ENCODE measurements around the gene ALPL.

The ALPL gene

DNA sequence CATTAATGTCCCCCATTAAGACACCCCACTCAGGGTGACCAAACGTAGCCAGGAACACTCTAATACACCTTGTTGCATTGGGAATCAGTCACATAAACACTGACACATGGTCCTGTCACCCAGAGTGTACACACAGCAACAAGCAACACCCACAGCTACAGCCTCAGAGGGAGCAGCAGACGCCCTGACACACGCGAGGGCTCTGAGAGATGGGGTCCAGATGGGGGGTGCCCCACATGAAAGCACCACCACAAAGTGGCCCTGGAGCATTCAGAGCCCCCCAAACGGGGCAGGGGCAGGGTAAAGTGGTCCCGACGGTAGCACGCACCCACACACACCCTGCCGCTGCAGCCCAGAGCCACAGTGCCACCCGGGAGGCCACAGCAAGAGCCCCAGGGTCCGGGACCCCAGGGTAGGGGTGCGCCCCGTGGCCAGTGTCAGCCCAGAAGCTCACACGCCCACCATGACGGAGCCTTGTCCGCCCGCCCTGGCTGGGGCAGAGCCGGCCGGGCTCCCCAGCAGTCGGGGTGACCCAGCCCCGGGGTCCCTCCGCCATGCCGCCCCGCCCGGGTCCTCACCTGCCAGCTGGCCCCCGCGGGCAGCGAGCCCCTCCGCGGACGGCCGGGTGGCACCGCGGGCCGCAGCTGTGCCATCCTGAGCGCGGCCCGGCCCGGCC lies 112.7 kb downstream of the ALPL start:
- no peak for DNase-seq

DNA sequence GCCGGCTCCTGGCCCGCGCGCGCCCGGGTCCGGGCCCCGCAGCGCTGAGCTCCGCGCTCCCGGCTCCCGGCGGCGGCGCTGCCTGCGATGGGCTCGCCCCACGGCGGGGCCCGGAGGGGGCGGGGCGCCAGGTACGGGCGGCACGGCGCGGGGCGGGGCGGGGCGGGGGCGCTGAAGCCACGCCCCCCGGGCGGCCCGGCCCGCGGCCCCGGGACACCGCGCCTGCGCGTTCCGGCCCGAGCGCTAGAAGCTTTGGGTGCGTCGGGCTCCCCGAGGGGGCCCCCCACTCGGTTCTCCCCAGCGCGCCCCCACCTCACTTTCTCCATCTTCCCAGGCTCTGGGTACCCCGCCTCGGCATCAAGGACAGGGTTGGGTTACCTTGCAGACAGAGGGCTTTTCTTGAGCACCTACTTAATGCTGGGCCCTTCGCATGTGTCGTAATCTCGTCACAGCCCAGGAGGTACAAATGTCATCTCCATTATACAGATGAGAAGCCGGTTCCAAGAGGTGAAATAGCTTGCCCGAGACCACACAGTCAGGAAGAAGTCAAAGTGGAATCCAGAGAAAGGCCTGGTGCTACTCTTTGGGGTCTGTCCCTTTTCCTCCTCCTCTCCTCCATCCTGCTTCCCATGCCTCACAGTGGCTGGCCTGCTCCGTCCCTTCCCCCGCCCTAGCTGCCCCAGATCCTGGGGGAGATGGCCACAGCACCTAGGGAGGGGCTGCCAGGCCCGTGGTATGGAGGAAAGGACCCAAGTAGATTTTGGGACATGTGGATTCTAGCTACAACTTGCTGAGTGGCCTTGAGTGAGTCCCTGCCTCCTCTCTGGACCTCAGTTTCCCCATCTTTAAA lies 113.5 kb downstream of the ALPL start:
- no peak for DNase-seq

DNA sequence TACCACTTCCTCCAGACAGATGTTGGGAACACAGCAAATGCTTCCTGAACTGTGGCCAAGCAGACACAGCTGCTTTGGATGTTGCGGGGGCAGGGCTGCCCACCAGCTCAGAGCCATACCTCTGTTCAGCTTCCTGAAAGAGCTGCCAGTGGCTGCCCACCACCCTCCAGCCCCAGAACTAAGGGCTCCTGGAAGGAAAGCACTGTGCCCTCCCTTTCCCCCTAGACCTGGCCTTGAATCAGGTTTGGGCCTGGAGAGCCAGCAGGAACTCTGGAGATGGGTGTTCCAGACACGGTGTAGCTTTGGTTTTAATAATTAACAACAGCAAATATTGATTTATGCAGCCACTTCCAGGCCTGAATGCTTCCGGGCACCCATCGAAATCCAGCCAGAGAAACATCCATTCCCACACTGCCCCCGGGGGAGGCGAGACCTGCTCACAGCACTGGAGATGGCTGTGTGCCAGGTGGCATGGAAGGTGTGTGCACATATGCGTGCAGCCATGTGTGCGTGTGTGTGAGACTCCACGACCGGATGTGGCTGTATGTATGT lies 114.3 kb downstream of the ALPL start:
- no peak for DNase-seq

DNA sequence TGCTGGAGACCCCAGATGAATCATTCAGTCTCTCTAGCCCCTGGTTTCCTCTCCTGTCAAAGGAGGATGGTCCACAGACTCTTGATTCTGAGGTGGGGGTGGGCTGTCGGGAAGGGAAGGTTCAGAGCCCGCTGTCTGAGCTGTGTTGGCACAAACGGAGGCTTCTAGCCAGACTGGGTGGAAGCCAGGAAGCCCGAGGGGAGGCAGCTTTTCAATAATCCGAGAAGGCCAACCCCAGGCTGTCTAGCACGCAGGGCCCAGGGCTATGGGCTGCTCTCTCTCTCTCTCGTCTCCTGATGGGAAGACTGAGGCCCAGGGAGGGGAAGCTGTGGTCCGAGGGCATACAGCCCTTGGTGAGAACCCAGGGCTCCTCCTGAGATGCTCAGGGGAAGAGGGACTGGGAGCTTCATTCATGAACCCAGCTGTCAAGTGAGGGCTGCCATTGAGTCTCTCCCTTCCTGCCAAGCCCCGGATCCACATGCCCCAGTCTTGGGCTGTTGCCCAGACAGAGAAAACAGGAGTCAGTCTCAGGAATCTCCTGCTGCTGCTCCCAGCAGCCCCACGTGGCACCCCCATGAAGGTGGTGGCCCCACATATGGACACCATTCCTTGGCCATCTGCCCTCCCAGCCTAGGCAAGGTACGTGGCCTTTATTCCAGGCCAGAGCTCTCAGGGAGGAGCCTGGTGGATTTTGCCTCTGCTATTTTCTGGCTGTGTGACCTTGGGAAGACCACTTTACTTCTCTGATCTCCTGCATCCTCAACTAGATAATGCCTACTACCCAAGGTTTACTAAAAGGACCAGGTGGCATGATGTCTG lies 115.6 kb downstream of the ALPL start:
- peak; percentile 42 for DNase-seq

DNA sequence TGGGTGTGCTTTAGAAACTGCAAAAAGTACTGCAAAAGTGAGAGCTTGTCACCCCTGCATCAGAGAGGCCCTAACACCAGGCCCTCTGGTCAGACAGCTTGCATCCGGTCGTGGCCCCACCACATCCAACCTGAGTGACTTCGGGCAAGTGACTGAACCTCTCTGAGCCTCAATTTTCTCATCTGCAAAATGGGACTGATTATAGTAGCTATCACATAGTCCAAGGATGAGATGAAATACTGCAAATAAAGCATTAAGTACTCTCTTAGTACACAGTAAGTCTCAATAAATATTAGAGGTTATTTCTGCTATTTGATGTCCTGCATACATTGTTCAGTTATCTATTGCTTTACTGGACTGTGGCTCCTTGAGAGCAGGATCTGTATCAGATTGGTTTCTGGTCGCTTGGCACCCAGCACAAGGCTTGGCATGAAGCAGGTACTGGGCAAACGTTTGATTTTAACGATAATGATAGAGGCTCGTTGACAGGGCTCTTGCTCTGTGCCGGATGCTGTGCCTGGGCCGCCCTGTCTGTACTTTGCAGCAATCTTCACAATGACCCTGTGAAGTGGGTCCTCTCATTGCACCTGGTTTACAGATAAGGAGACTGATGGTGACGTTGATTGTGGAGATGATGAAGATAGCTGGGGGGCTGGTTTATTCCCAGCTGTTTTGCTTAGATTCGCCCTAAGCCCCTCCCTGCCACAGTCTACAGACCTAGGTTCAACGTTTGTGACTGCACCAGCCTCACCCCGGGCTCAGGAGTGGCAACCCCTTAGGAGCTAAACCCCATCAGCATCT lies 116.4 kb downstream of the ALPL start:
- DNase-seq: no peak

DNA sequence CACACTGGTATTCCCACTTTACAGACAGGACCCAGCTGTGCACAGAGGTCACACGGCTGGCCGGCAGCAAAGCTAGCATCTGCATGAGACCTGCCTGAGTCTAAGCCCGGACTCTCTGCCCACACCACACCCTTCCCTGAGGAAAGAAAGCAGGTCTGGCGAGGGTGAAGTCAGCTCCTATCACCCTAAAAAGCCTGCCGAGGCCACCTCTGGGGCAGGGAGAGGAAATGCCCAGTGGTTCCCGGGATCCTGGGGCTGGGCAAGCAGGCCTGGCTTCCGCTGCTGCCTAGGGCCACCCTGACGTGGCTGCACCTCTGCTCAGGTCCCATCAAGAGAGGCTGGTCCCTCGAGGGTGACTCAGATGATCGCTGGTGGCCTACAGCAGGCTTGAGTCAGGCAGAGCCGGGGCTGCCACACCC lies 117.7 kb downstream of the ALPL start:
- no peak for DNase-seq

Measured in midbrain (tissue), 1 donor.